Liver (tissue), 9 donors: ENCODE data around the gene KDM4C. TPM values are rescaled to one million over a fixed set of nuclear protein-coding genes. Genes with fewer than 3 reads are reported as not detected.
"Not testable (repeated sequence)": the region's sequence is repeated elsewhere in the genome, so short reads cannot be mapped to it uniquely, and the experiment has no call there.

Experiments
- DNase-seq: peaks from one replicate; pipeline ENCODE4 v3.0.0-alpha.2; 2017; ENCODE audit warnings: low spot score
- H3K27ac ChIP-seq, 2 donors: one replicate each; pipeline ENCODE4 v1.7.0; 2013; ENCODE audit warnings: inconsistent platforms in 2 of 2, low read length in 2 of 2, control low read depth in 1 of 2, low read depth in 1 of 2, mild to moderate bottlenecking in 1 of 2
- H3K27me3 ChIP-seq, 4 donors: one replicate each; pipeline versions ENCODE4 v1.6.1 to v1.7.0; 2013; ENCODE audit warnings: low read length in 3 of 4, inconsistent platforms in 1 of 4, mild to moderate bottlenecking in 1 of 4, moderate library complexity in 1 of 4; ENCODE audit not compliant: control insufficient read depth in 4 of 4, insufficient read depth in 4 of 4
- H3K36me3 ChIP-seq, 4 donors: one replicate each; pipeline versions ENCODE4 v1.6.1 to v1.7.0; 2013; ENCODE audit warnings: low read length in 3 of 4, mild to moderate bottlenecking in 3 of 4, low read depth in 1 of 4, moderate library complexity in 1 of 4; ENCODE audit not compliant: control insufficient read depth in 4 of 4, insufficient read depth in 3 of 4
- H3K4me1 ChIP-seq, 4 donors: one replicate each; pipeline versions ENCODE4 v1.6.1 to v1.7.0; 2013; ENCODE audit warnings: low read length in 3 of 4, mild to moderate bottlenecking in 3 of 4, moderate library complexity in 1 of 4; ENCODE audit not compliant: control insufficient read depth in 4 of 4, insufficient read depth in 4 of 4
- H3K4me3 ChIP-seq, 3 donors: one replicate each; pipeline versions ENCODE4 v1.6.1 to v1.7.0; 2013; ENCODE audit warnings: low read length in 3 of 3, control low read depth in 1 of 3, low read depth in 1 of 3, mild to moderate bottlenecking in 1 of 3
- H3K9ac ChIP-seq, 2 donors: one replicate each; pipeline ENCODE4 v1.7.0; 2013; ENCODE audit warnings: low read length in 2 of 2, mild to moderate bottlenecking in 2 of 2, moderate library complexity in 2 of 2, control low read depth in 1 of 2, low read depth in 1 of 2
- H3K9me3 ChIP-seq, 4 donors: one replicate each; pipeline versions ENCODE4 v1.6.1 to v1.7.0; 2013; ENCODE audit warnings: low read length in 3 of 4; ENCODE audit not compliant: control insufficient read depth in 4 of 4
- ATF3 ChIP-seq: IDR thresholded peaks from 2 replicates; pipeline ENCODE4 v1.6.1; 2016; ENCODE audit warnings: antibody characterized with exemption
- CTCF ChIP-seq: fragments of 150-350 bp; IDR thresholded peaks from 2 replicates; pipeline ENCODE4 v1.5.1; 2017; ENCODE audit warnings: improper control_type of control experiment, low read depth, low read length; ENCODE audit not compliant: missing input control
- EGR1 ChIP-seq, 2 donors: IDR thresholded peaks; 2 replicates each; pipeline ENCODE4 v1.6.1; 2016 to 2018; ENCODE audit warnings: antibody characterized with exemption in 2 of 2, low read depth in 2 of 2
- FOXA1 ChIP-seq: IDR thresholded peaks from 2 replicates; pipeline ENCODE4 v1.6.1; 2016; ENCODE audit warnings: antibody characterized with exemption
- FOXA2 ChIP-seq: IDR thresholded peaks from 2 replicates; pipeline ENCODE4 v1.6.1; 2016; ENCODE audit warnings: antibody characterized with exemption
- GABPA ChIP-seq, 2 donors: IDR thresholded peaks in 1 of 2; conservative IDR thresholded peaks in 1 of 2; 2 replicates each; pipeline ENCODE4 v1.6.1; 2016; ENCODE audit warnings: antibody characterized with exemption in 2 of 2, mild to moderate bottlenecking in 1 of 2, moderate library complexity in 1 of 2
- HNF4A ChIP-seq, 2 donors: conservative IDR thresholded peaks; 2 replicates each; pipeline ENCODE4 v1.6.1; 2016; ENCODE audit warnings: antibody characterized with exemption in 2 of 2, mild to moderate bottlenecking in 2 of 2
- HNF4G ChIP-seq: IDR thresholded peaks from 2 replicates; pipeline ENCODE4 v1.6.1; 2016; ENCODE audit warnings: antibody characterized with exemption
- JUND ChIP-seq, 2 donors: IDR thresholded peaks; 2 replicates each; pipeline ENCODE4 v1.6.1; 2016; ENCODE audit warnings: antibody characterized with exemption in 2 of 2
- MAX ChIP-seq: IDR thresholded peaks from 2 replicates; pipeline ENCODE4 v1.6.1; 2016; ENCODE audit warnings: antibody characterized with exemption
- NR2F2 ChIP-seq: IDR thresholded peaks from 2 replicates; pipeline ENCODE4 v1.6.1; 2016; ENCODE audit warnings: antibody characterized with exemption
- RAD21 ChIP-seq, 2 donors: IDR thresholded peaks; 2 replicates each; pipeline ENCODE4 v1.6.1; 2016; ENCODE audit warnings: antibody characterized with exemption in 2 of 2, mild to moderate bottlenecking in 2 of 2
- REST ChIP-seq: IDR thresholded peaks from 2 replicates; pipeline ENCODE4 v1.6.1; 2016; ENCODE audit warnings: antibody characterized with exemption, mild to moderate bottlenecking
- RXRA ChIP-seq, 2 donors: IDR thresholded peaks; 2 replicates each; pipeline ENCODE4 v1.6.1; 2017 to 2018; ENCODE audit warnings: antibody characterized with exemption in 2 of 2, mild to moderate bottlenecking in 1 of 2
- SP1 ChIP-seq: IDR thresholded peaks from 2 replicates; pipeline ENCODE4 v1.6.1; 2018; ENCODE audit warnings: antibody characterized with exemption, mild to moderate bottlenecking
- YY1 ChIP-seq: IDR thresholded peaks from 2 replicates; pipeline ENCODE4 v1.6.1; 2016; ENCODE audit warnings: antibody characterized with exemption, mild to moderate bottlenecking
- ZBTB33 ChIP-seq: IDR thresholded peaks from 2 replicates; pipeline ENCODE4 v1.6.1; 2016; ENCODE audit warnings: antibody characterized with exemption
- WGBS: extraction: QIAGEN DNeasy Blood & Tissue Kit; methylation state at CpG from one replicate; pipeline ENCODE4 v1.1.7; 2013; 5-methylcytosine and 5-hydroxymethylcytosine counted together
- polyA plus RNA-seq, 2 donors: library from polyadenylated mRNA; stranded (reverse) in 1 of 2; unstranded in 1 of 2; fragments of 200-250 nt in 1 of 2; fragments of >200 nt in 1 of 2; fragmentation: Nextera tagmentation in 1 of 2; extraction: Ambion mirVana in 1 of 2; gene quantifications; one replicate each; pipeline versions ENCODE4 v1.2.1 to v1.2.3, GENCODE V29; 2013 to 2015
- total RNA-seq, 2 donors: library from RNA; depleted of rRNA; stranded (reverse); fragments of >200 nt; gene quantifications; one replicate each; pipeline ENCODE4 v1.2.3, GENCODE V29; 2014
- donor health status: healthy.
- donor health status: healthy.
- donor health status: healthy.
- donor health status: healthy.
- donor health status: healthy.

Gene KDM4C
- total and polyA plus RNA-seq, 4 donors: 4.3 to 40.2 (median 24.0) TPM

GRCh38 chr9:6788162-6789016 is 30.6 kb downstream of the KDM4C start:
- no peaks in the 10 kb centered on the region for H3K9me3 ChIP-seq
- DNase-seq: no peak
- peak; percentile 70 for TF ChIP-seq HNF4G
- no peak for TF ChIP-seq GABPA (IDR thresholded peaks at IDR 0.05 in 1 of 2, conservative IDR thresholded peaks at IDR 0.05 in 1 of 2)
- TF ChIP-seq ZBTB33: no peak
- TF ChIP-seq HNF4A (conservative IDR thresholded peaks at IDR 0.05): peak; percentile 87 to 93
- TF ChIP-seq ATF3: peak; percentile 69
- TF ChIP-seq REST: peak; percentile 46
- peak; percentile 11 for TF ChIP-seq FOXA1
- TF ChIP-seq FOXA2: peak; percentile 63
- TF ChIP-seq EGR1 (IDR thresholded peaks at IDR 0.05; ENCODE audit: low read depth in 2 of 2): peak; percentile 54 to 95
- TF ChIP-seq NR2F2: no peak
- peak; percentile 91 to 93 for TF ChIP-seq JUND (IDR thresholded peaks at IDR 0.05)
- peak; percentile 98 for TF ChIP-seq MAX
- TF ChIP-seq SP1: peak; percentile 83
- TF ChIP-seq RAD21 (IDR thresholded peaks at IDR 0.05): peak in 1 of 2 donors; percentile 20
- TF ChIP-seq CTCF: no peak
- peak in 1 of 2 donors; percentile 56 for TF ChIP-seq RXRA (IDR thresholded peaks at IDR 0.05)
- peak; percentile 55 for TF ChIP-seq YY1
- H3K36me3 ChIP-seq: peaks cover 0 to 5% (median 3%) of the 10 kb centered on the region in 4 donors
- H3K4me3 ChIP-seq: no peak overlapping the region
- peak overlapping the region; percentile 4 to 26 for H3K27ac ChIP-seq
- WGBS: 45% methylated on average over 8 of the region's 8 CpGs
- peaks cover 10 to 22% (median 13%) of the 10 kb centered on the region in 4 donors for H3K4me1 ChIP-seq
- H3K27me3 ChIP-seq: no peaks in the 10 kb centered on the region
- H3K9ac ChIP-seq: no peak overlapping the region

- H3K27me3 ChIP-seq, H3K36me3 ChIP-seq, H3K9ac ChIP-seq, H3K9me3 ChIP-seq, H3K4me3 ChIP-seq, DNase-seq: not testable (repeated sequence)
- WGBS: 96% methylated on average over 9 of the region's 9 CpGs
- H3K4me1 ChIP-seq: peaks cover 10 to 22% (median 13%) of the 10 kb centered on the region in 4 donors
- peak overlapping the region in 1 of 2 donors; percentile 4 for H3K27ac ChIP-seq
Observed at GRCh38 chr9:6789017-6789338, 31.2 kb downstream of the KDM4C start.
